ENCODE results near the gene CDC42BPB.

Gene CDC42BPB

GRCh38 chr14:102903248-102903888 lies 154.0 kb downstream of the CDC42BPB start:
- Histone ChIP-seq H4K20me1 (ENCODE audit: insufficient read depth, low read length) (peaks cover 2% of the 10 kb centered on the region; the same call in 1 of the 2 replicates), H3K9ac (ENCODE audit: low read depth, low read length) (no peak overlapping the region), H3K27ac (ENCODE audit: low read length) (no peak overlapping the region), H3K27me3 (ENCODE audit: insufficient read depth, low read length, poor library complexity) (no peaks in the 10 kb centered on the region), H3K4me1 (ENCODE audit: insufficient read depth, low read length) (no peaks in the 10 kb centered on the region), H3K4me3 (ENCODE audit: low read depth in 1 of 2, low read length in 2 of 2) (no peak overlapping the region), H3K36me3 (ENCODE audit: insufficient read depth, low read length) (peaks cover 71% of the 10 kb centered on the region), H2AFZ (ENCODE audit: low read depth, low read length) (no peak overlapping the region), H3K79me2 (ENCODE audit: insufficient read depth, low read length) (no peaks in the 10 kb centered on the region), H3K9me3 (ENCODE audit: insufficient read depth, low read length, severe bottlenecking) (no peaks in the 10 kb centered on the region), H3K4me2 (ENCODE audit: insufficient read depth, low read length) (no peak overlapping the region)
- DNase-seq (no peak), ATAC-seq (ENCODE audit: insufficient read depth, low read depth) (no peak)
- no peak for TF ChIP-seq EZH2 (IDR thresholded peaks at IDR 0.05; ENCODE audit: borderline replicate concordance, low read depth, low read length, severe bottlenecking)
- no peak for TF ChIP-seq CTCF (IDR thresholded peaks at IDR 0.05; ENCODE audit: borderline replicate concordance, extremely low read depth, low read length, poor library complexity, severe bottlenecking)

DNA sequence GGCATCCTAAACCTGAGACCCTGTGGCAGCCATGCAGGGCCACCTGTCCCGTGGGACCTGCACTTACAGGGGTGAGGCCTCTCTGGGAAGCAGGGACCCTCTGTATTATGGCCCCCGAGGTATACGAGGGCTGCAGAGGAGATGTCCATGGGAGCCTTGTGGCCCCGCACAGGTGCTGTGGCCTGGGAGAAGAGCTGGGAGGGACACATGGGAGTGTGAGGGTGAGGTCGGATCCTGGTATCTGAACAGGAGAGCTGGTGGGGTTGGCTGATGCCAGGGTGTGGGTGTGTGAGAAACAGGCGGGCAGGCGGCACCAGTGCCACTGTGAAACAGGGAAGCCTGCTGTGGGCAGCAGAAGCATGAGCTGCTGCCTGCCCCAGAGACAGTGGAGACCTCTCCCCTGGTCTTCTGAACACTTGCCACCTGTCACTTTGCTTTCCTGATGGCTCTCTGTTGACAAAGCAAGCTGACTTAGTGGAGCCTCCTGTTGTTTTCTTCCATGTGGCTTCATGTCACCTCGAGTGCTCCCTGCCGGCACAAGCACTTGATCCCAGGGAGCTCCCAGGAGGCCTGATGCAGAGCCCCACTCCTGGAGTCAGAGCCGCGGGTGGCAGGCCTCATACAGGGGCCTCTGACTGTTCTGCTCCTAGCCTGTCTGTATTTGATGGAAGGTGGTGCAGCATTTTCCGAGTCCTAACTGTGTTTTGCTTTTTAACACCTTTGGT lies 154.7 kb downstream of the CDC42BPB start:
- ATAC-seq (ENCODE audit: insufficient read depth, low read depth), result no peak
- Histone ChIP-seq H4K20me1 (ENCODE audit: insufficient read depth, low read length) (no peaks in the 10 kb centered on the region), H3K9ac (ENCODE audit: low read depth, low read length) (no peak overlapping the region), H2AFZ (ENCODE audit: low read depth, low read length) (no peak overlapping the region), H3K36me3 (ENCODE audit: insufficient read depth, low read length) (peaks cover 73% of the 10 kb centered on the region), H3K27ac (ENCODE audit: low read length) (no peak overlapping the region), H3K4me2 (ENCODE audit: insufficient read depth, low read length) (no peak overlapping the region), H3K4me1 (ENCODE audit: insufficient read depth, low read length) (no peaks in the 10 kb centered on the region), H3K9me3 (ENCODE audit: insufficient read depth, low read length, severe bottlenecking) (no peaks in the 10 kb centered on the region), H3K79me2 (ENCODE audit: insufficient read depth, low read length) (no peaks in the 10 kb centered on the region), H3K4me3 (ENCODE audit: low read depth in 1 of 2, low read length in 2 of 2) (no peak overlapping the region), H3K27me3 (ENCODE audit: insufficient read depth, low read length, poor library complexity) (no peaks in the 10 kb centered on the region)
- DNase-seq, result no peak
- no peak for TF ChIP-seq EZH2 (IDR thresholded peaks at IDR 0.05; ENCODE audit: borderline replicate concordance, low read depth, low read length, severe bottlenecking)
- TF ChIP-seq CTCF (IDR thresholded peaks at IDR 0.05; ENCODE audit: borderline replicate concordance, extremely low read depth, low read length, poor library complexity, severe bottlenecking), result no peak

GRCh38 chr14:102902086-102902485 lies 155.3 kb downstream of the CDC42BPB start:
- DNase-seq (no peak), ATAC-seq (ENCODE audit: insufficient read depth, low read depth) (no peak)
- Histone ChIP-seq H3K79me2 (ENCODE audit: insufficient read depth, low read length) (no peaks in the 10 kb centered on the region), H3K27ac (ENCODE audit: low read length) (no peak overlapping the region), H3K4me3 (ENCODE audit: low read depth in 1 of 2, low read length in 2 of 2) (no peak overlapping the region), H3K4me1 (ENCODE audit: insufficient read depth, low read length) (no peaks in the 10 kb centered on the region), H3K9me3 (ENCODE audit: insufficient read depth, low read length, severe bottlenecking) (no peaks in the 10 kb centered on the region), H4K20me1 (ENCODE audit: insufficient read depth, low read length) (no peaks in the 10 kb centered on the region), H2AFZ (ENCODE audit: low read depth, low read length) (no peak overlapping the region), H3K36me3 (ENCODE audit: insufficient read depth, low read length) (peaks cover 73% of the 10 kb centered on the region), H3K4me2 (ENCODE audit: insufficient read depth, low read length) (no peak overlapping the region), H3K9ac (ENCODE audit: low read depth, low read length) (no peak overlapping the region), H3K27me3 (ENCODE audit: insufficient read depth, low read length, poor library complexity) (no peaks in the 10 kb centered on the region)
- no peak for TF ChIP-seq CTCF (IDR thresholded peaks at IDR 0.05; ENCODE audit: borderline replicate concordance, extremely low read depth, low read length, poor library complexity, severe bottlenecking)
- no peak for TF ChIP-seq EZH2 (IDR thresholded peaks at IDR 0.05; ENCODE audit: borderline replicate concordance, low read depth, low read length, severe bottlenecking)

Data from DND-41 (cell line).